ENCODE measurements around the gene ANKH.

ANKH gene

GRCh38 chr5:14666357-14666756 is 205.2 kb downstream of the ANKH start (continued):
- TF ChIP-seq OSR1 (CRISPR knock-in tag; IDR thresholded peaks at IDR 0.05) (no peak), ZNF8 (CRISPR knock-in tag; IDR thresholded peaks at IDR 0.05) (no peak), SNAI2 (CRISPR knock-in tag; IDR thresholded peaks at IDR 0.05) (no peak), ESRRG (CRISPR knock-in tag; IDR thresholded peaks at IDR 0.05) (no peak), ZC3H10 (CRISPR knock-in tag; IDR thresholded peaks at IDR 0.05) (no peak), BACH2 (CRISPR knock-in tag; IDR thresholded peaks at IDR 0.05; ENCODE audit: borderline replicate concordance) (no peak), ISL1 (CRISPR knock-in tag; IDR thresholded peaks at IDR 0.05) (no peak), TCF4 (CRISPR knock-in tag; IDR thresholded peaks at IDR 0.05; ENCODE audit: borderline replicate concordance) (no peak), CREB5 (CRISPR knock-in tag; IDR thresholded peaks at IDR 0.05; ENCODE audit: low read depth) (no peak), PPARA (CRISPR knock-in tag; IDR thresholded peaks at IDR 0.05; ENCODE audit: borderline replicate concordance) (no peak)

GRCh38 chr5:14665949-14666348 is 205.6 kb downstream of the ANKH start:
- ATAC-seq: 0 out of 3 replicates have a peak, but pooled peaks have one; percentile 5
- TF ChIP-seq RARB (CRISPR knock-in tag; IDR thresholded peaks at IDR 0.05) (no peak), SNAI2 (CRISPR knock-in tag; IDR thresholded peaks at IDR 0.05) (no peak), ZNF8 (CRISPR knock-in tag; IDR thresholded peaks at IDR 0.05) (no peak), CSDC2 (CRISPR knock-in tag; IDR thresholded peaks at IDR 0.05) (no peak), ZNF70 (CRISPR knock-in tag; IDR thresholded peaks at IDR 0.05) (no peak), ZC3H10 (CRISPR knock-in tag; IDR thresholded peaks at IDR 0.05) (no peak), CSRNP3 (CRISPR knock-in tag; IDR thresholded peaks at IDR 0.05) (no peak), ISL1 (CRISPR knock-in tag; IDR thresholded peaks at IDR 0.05) (no peak), ZNF565 (CRISPR knock-in tag; conservative IDR thresholded peaks at IDR 0.05; ENCODE audit: low read depth) (no peak), TSHZ2 (CRISPR knock-in tag; IDR thresholded peaks at IDR 0.05) (no peak), BACH2 (CRISPR knock-in tag; IDR thresholded peaks at IDR 0.05; ENCODE audit: borderline replicate concordance) (no peak), PPARA (CRISPR knock-in tag; IDR thresholded peaks at IDR 0.05; ENCODE audit: borderline replicate concordance) (no peak), ZFP3 (CRISPR knock-in tag; IDR thresholded peaks at IDR 0.05) (no peak), OSR1 (CRISPR knock-in tag; IDR thresholded peaks at IDR 0.05) (no peak), ZFP30 (CRISPR knock-in tag; IDR thresholded peaks at IDR 0.05) (no peak), POU6F1 (CRISPR knock-in tag; IDR thresholded peaks at IDR 0.05; ENCODE audit: borderline replicate concordance, low read depth) (no peak), PATZ1 (CRISPR knock-in tag; IDR thresholded peaks at IDR 0.05; ENCODE audit: borderline replicate concordance) (no peak), ESRRG (CRISPR knock-in tag; IDR thresholded peaks at IDR 0.05) (no peak), CREB5 (CRISPR knock-in tag; IDR thresholded peaks at IDR 0.05; ENCODE audit: low read depth) (no peak), TOX (CRISPR knock-in tag; IDR thresholded peaks at IDR 0.05; ENCODE audit: borderline replicate concordance) (no peak)

Data from SK-N-SH treated with all-trans-retinoic acid at 6 μM for 48 hours (cell line).